Measurements from ENCODE around the gene GRID1.

The GRID1 gene

DNA sequence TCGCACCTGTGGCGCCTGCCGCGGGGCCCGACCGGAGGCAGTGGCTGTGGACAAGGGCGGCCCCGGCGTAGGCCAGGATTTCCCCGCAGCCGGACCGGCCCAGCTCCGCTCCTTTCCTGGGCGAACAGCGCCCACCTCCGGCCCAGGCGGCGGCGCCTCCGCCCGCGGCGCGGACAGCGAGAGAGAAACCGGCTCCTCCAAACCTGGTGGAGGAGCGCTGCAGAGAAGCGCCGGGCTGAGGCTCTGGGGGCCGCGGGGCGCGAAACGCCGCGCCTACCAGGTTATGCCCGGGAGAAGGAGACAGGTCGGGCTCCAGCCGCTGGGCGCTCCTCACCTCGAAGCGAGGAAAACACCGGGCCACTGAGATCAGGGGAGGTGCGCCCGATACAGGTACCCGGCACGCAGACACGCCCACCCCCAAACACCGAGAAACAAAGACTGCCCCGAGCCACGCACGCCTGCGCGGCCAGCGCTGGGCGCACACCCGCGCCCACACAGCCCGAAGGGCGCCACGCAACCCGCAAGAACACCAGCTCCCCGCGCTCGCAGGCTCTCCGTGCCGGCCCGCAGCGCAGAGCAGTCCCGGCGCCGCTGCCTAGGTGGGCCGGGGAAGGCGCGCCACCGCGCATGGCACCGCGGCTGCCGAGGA lies 3.3 kb downstream of the GRID1 start:
- Histone ChIP-seq H3K4me3 (ENCODE audit: severe bottlenecking) (no peak overlapping the region), H3K27ac (ENCODE audit: poor library complexity, severe bottlenecking) (no peak overlapping the region), H3K9me3 (ENCODE audit: severe bottlenecking) (no peaks in the 10 kb centered on the region), H3K4me1 (ENCODE audit: insufficient read depth, poor library complexity, severe bottlenecking) (no peaks in the 10 kb centered on the region), H3K27me3 (ENCODE audit: insufficient read depth, poor library complexity, severe bottlenecking) (peaks cover 61% of the 10 kb centered on the region), H3K36me3 (ENCODE audit: low read depth) (no peaks in the 10 kb centered on the region)
- TF ChIP-seq, protein P1, sequence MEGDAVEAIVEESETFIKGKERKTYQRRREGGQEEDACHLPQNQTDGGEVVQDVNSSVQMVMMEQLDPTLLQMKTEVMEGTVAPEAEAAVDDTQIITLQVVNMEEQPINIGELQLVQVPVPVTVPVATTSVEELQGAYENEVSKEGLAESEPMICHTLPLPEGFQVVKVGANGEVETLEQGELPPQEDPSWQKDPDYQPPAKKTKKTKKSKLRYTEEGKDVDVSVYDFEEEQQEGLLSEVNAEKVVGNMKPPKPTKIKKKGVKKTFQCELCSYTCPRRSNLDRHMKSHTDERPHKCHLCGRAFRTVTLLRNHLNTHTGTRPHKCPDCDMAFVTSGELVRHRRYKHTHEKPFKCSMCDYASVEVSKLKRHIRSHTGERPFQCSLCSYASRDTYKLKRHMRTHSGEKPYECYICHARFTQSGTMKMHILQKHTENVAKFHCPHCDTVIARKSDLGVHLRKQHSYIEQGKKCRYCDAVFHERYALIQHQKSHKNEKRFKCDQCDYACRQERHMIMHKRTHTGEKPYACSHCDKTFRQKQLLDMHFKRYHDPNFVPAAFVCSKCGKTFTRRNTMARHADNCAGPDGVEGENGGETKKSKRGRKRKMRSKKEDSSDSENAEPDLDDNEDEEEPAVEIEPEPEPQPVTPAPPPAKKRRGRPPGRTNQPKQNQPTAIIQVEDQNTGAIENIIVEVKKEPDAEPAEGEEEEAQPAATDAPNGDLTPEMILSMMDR (IDR thresholded peaks at IDR 0.05; ENCODE audit: poor library complexity, severe bottlenecking) = peak; percentile 41
- DNase-seq (ENCODE audit: low spot score) (peak; percentile 43), ATAC-seq (ENCODE audit: low read depth) (peak; percentile 62)

DNA sequence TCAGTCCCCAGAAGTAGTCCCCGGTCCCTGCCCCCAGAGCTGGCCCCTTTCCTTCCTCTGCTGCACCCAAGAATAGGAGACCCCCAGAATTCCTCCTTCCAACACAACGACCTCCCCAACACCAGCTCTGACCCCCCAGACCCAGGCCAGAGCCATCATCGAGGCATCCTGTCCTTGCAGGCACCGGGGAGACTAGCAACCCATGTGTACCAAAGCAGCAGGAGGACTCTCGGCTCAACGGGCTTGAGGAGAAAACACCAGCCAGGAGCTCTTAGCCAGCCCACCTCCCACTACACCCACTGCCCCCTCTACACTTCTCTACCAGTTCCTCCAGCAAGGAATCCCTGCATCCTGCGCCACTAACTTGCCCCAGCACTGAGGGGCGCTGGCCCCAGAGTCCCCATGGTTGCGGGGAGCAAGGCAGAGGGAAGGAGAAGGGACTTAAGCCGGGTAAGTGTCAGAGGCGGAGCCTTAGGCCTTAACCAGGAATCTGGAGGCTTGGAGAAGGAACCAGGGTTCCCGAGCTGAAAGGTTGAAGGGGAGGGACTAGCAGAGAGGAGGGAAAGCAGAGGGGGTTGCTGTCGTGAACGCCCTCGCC lies 3.9 kb downstream of the GRID1 start:
- Histone ChIP-seq H3K4me1 (ENCODE audit: insufficient read depth, poor library complexity, severe bottlenecking) (no peaks in the 10 kb centered on the region), H3K36me3 (ENCODE audit: low read depth) (no peaks in the 10 kb centered on the region), H3K4me3 (ENCODE audit: severe bottlenecking) (no peak overlapping the region), H3K27me3 (ENCODE audit: insufficient read depth, poor library complexity, severe bottlenecking) (peaks cover 55% of the 10 kb centered on the region), H3K9me3 (ENCODE audit: severe bottlenecking) (no peaks in the 10 kb centered on the region), H3K27ac (ENCODE audit: poor library complexity, severe bottlenecking) (no peak overlapping the region)
- TF ChIP-seq, protein P1 (IDR thresholded peaks at IDR 0.05; ENCODE audit: poor library complexity, severe bottlenecking) = no peak
- ATAC-seq (ENCODE audit: low read depth) = no peak
- DNase-seq (ENCODE audit: low spot score) = peak; percentile 23

GRCh38 chr10:86362129-86362527 lies 4.5 kb downstream of the GRID1 start:
- H3K4me1 ChIP-seq (ENCODE audit: insufficient read depth, poor library complexity, severe bottlenecking) = no peaks in the 10 kb centered on the region
- H3K36me3 ChIP-seq (ENCODE audit: low read depth) = no peaks in the 10 kb centered on the region
- no peak for DNase-seq (ENCODE audit: low spot score)
- H3K9me3 ChIP-seq (ENCODE audit: severe bottlenecking) = no peaks in the 10 kb centered on the region
- TF ChIP-seq, protein P1 (IDR thresholded peaks at IDR 0.05; ENCODE audit: poor library complexity, severe bottlenecking) = no peak
- peaks cover 49% of the 10 kb centered on the region for H3K27me3 ChIP-seq (ENCODE audit: insufficient read depth, poor library complexity, severe bottlenecking)
- no peak for ATAC-seq (ENCODE audit: low read depth)
- H3K27ac ChIP-seq (ENCODE audit: poor library complexity, severe bottlenecking) = no peak overlapping the region
- no peak overlapping the region for H3K4me3 ChIP-seq (ENCODE audit: severe bottlenecking)

GRCh38 chr10:86361156-86362128 lies 5.2 kb downstream of the GRID1 start:
- no peaks in the 10 kb centered on the region for H3K36me3 ChIP-seq (ENCODE audit: low read depth)
- no peaks in the 10 kb centered on the region for H3K9me3 ChIP-seq (ENCODE audit: severe bottlenecking)
- no peak overlapping the region for H3K4me3 ChIP-seq (ENCODE audit: severe bottlenecking)
- H3K27me3 ChIP-seq (ENCODE audit: insufficient read depth, poor library complexity, severe bottlenecking) = peaks cover 45% of the 10 kb centered on the region
- ATAC-seq (ENCODE audit: low read depth) (no peak), DNase-seq (ENCODE audit: low spot score) (peak; percentile 34)
- H3K27ac ChIP-seq (ENCODE audit: poor library complexity, severe bottlenecking) = no peak overlapping the region
- no peaks in the 10 kb centered on the region for H3K4me1 ChIP-seq (ENCODE audit: insufficient read depth, poor library complexity, severe bottlenecking)
- TF ChIP-seq, protein P1 (IDR thresholded peaks at IDR 0.05; ENCODE audit: poor library complexity, severe bottlenecking) = no peak
